ENCODE measurements around the gene YTHDC1. TPM values are rescaled to one million over a fixed set of nuclear protein-coding genes. Genes with fewer than 3 reads are reported as not detected.

Gene YTHDC1
- total RNA-seq, 1 experiment from 2014 or later: 38.5 TPM

GRCh38 chr4:68360231-68360968 is 10.5 kb upstream of the YTHDC1 start:
- no peak for DNase-seq (ENCODE audit: low read depth)

- DNase-seq (ENCODE audit: low read depth): no peak
Observed at GRCh38 chr4:68359508-68359907, 9.6 kb upstream of the YTHDC1 start.

GRCh38 chr4:68358988-68359387 is 9.1 kb upstream of the YTHDC1 start:
- DNase-seq (ENCODE audit: low read depth): no peak

GRCh38 chr4:68352791-68353190 is 2.9 kb upstream of the YTHDC1 start:
- no peak for DNase-seq (ENCODE audit: low read depth)

GRCh38 chr4:68349279-68349648 is 626 bp downstream of the YTHDC1 start:
- peak; percentile 20 for DNase-seq (ENCODE audit: low read depth)

- DNase-seq (ENCODE audit: low read depth): no peak
Observed at GRCh38 chr4:68348577-68348976, 1.3 kb downstream of the YTHDC1 start.

- DNase-seq (ENCODE audit: low read depth): no peak
Observed at GRCh38 chr4:68347845-68348244, 2.0 kb downstream of the YTHDC1 start.

GRCh38 chr4:68346461-68346860 is 3.4 kb downstream of the YTHDC1 start:
- DNase-seq (ENCODE audit: low read depth): no peak

GRCh38 chr4:68344785-68345184 is 5.1 kb downstream of the YTHDC1 start:
- DNase-seq (ENCODE audit: low read depth): no peak

GRCh38 chr4:68344049-68344448 is 5.8 kb downstream of the YTHDC1 start:
- no peak for DNase-seq (ENCODE audit: low read depth)

- DNase-seq (ENCODE audit: low read depth): peak; percentile 26
Observed at GRCh38 chr4:68342134-68342533, 7.8 kb downstream of the YTHDC1 start.

- no peak for DNase-seq (ENCODE audit: low read depth)
Observed at GRCh38 chr4:68338625-68339024, 11.3 kb downstream of the YTHDC1 start.

- DNase-seq (ENCODE audit: low read depth): no peak
Observed at GRCh38 chr4:68337522-68337921, 12.4 kb downstream of the YTHDC1 start.

GRCh38 chr4:68337004-68337403 is 12.9 kb downstream of the YTHDC1 start:
- no peak for DNase-seq (ENCODE audit: low read depth)

- DNase-seq (ENCODE audit: low read depth): no peak
Observed at GRCh38 chr4:68336530-68336929, 13.4 kb downstream of the YTHDC1 start.

- DNase-seq (ENCODE audit: low read depth): no peak
Observed at GRCh38 chr4:68326141-68326540, 23.7 kb downstream of the YTHDC1 start.

GRCh38 chr4:68324519-68325262 is 25.2 kb downstream of the YTHDC1 start:
- no peak for DNase-seq (ENCODE audit: low read depth)

- no peak for DNase-seq (ENCODE audit: low read depth)
Observed at GRCh38 chr4:68319040-68319439, 30.9 kb downstream of the YTHDC1 start.

GRCh38 chr4:68316193-68316969 is 33.5 kb downstream of the YTHDC1 start:
- DNase-seq (ENCODE audit: low read depth): no peak

- no peak for DNase-seq (ENCODE audit: low read depth)
Observed at GRCh38 chr4:68310651-68311247, 39.1 kb downstream of the YTHDC1 start.

- no peak for DNase-seq (ENCODE audit: low read depth)
Observed at GRCh38 chr4:68304731-68305130, 45.2 kb downstream of the YTHDC1 start.

Data from HT1080 (cell line).